H1 (cell line): ENCODE measurements around the gene VRK3. TPM values are rescaled to one million over a fixed set of nuclear protein-coding genes. Genes with fewer than 3 reads are reported as not detected.

Experiments
- CTCF ChIA-PET: fragments of 300-600 bp; sonication (Branson Sonifier 250); formaldehyde crosslinking; loops from one replicate; lab custom pipeline; 2021; ENCODE audit not compliant: partially characterized antibody; lab: Charles Lee
- POLR2A ChIA-PET: fragments of 300-600 bp; sonication (Branson Sonifier 250); formaldehyde crosslinking; loops from one replicate; lab custom pipeline; 2021; ENCODE audit warnings: inconsistent platforms; ENCODE audit not compliant: partially characterized antibody; lab: Charles Lee
- DNase-seq, 2 experiments: peaks; one replicate each; pipeline versions ENCODE4 v3.0.0 to v3.0.0-alpha.2; 2010 to 2022; ENCODE audit warnings: low spot score in 2 of 2, low read depth in 1 of 2, mixed read lengths in 1 of 2
- FAIRE-seq: peaks from 2 replicates; lab custom pipeline; 2011; peaks lifted over from hg19 to GRCh38; lab: Jason Lieb, UNC
- H2AFZ ChIP-seq: 2 replicates; pipeline ENCODE4 v1.8.1; 2012; ENCODE audit warnings: low read length, inconsistent platforms
- H2AK5ac ChIP-seq: 2 replicates; pipeline ENCODE4 v1.6.1; 2013; ENCODE audit warnings: low read depth, low read length
- H2BK120ac ChIP-seq: replicated peaks from 2 replicates; pipeline ENCODE3; 2013; ENCODE audit warnings: low read depth, low read length, inconsistent platforms
- H2BK12ac ChIP-seq: 2 replicates; pipeline ENCODE4 v1.6.1; 2013; ENCODE audit warnings: low read depth, low read length
- H2BK15ac ChIP-seq: 2 replicates; pipeline ENCODE4 v1.6.1; 2013; ENCODE audit warnings: low read length
- H2BK20ac ChIP-seq: 2 replicates; pipeline ENCODE4 v1.6.1; 2013; ENCODE audit warnings: low read length
- H2BK5ac ChIP-seq: 2 replicates; pipeline ENCODE4 v1.6.1; 2013; ENCODE audit warnings: low read depth, low read length
- H3K14ac ChIP-seq: 2 replicates; pipeline ENCODE4 v1.6.1; 2013; ENCODE audit warnings: inconsistent platforms; ENCODE audit not compliant: insufficient read length
- H3K18ac ChIP-seq: 2 replicates; pipeline ENCODE4 v1.6.1; 2013; ENCODE audit warnings: low read length; ENCODE audit errors: extremely low read depth
- H3K23ac ChIP-seq: 2 replicates; pipeline ENCODE4 v1.6.1; 2013; ENCODE audit warnings: inconsistent platforms; ENCODE audit not compliant: insufficient read length
- H3K23me2 ChIP-seq: 2 replicates; pipeline ENCODE4 v1.6.1; 2013; ENCODE audit warnings: low read depth, low read length
- H3K27ac ChIP-seq: 2 replicates; pipeline ENCODE4 v1.6.1; 2011; ENCODE audit warnings: low read depth, low read length, inconsistent platforms
- H3K27me3 ChIP-seq, 4 experiments: replicated peaks in 1 of 4; 1 replicate in 1 of 4; 2 replicates in 3 of 4; pipeline versions ENCODE4 v1.6.1 to v1.8.1; 2011 to 2013; ENCODE audit warnings: low read length in 3 of 4, mild to moderate bottlenecking in 3 of 4, inconsistent platforms in 2 of 4, mixed read lengths in 2 of 4, moderate library complexity in 1 of 4; ENCODE audit not compliant: control insufficient read depth in 3 of 4, insufficient read depth in 3 of 4; ENCODE audit errors: extremely low read depth in 1 of 4
- H3K36me3 ChIP-seq, 4 experiments: 2 replicates each; pipeline versions ENCODE4 v1.6.1 to v1.8.1; 2011 to 2013; ENCODE audit warnings: mild to moderate bottlenecking in 4 of 4, low read length in 3 of 4, moderate library complexity in 2 of 4, control low read depth in 1 of 4, inconsistent platforms in 1 of 4; ENCODE audit not compliant: insufficient read depth in 4 of 4, control insufficient read depth in 2 of 4
- H3K4ac ChIP-seq: replicated peaks from 2 replicates; pipeline ENCODE3; 2013; ENCODE audit warnings: low read length, low read depth, mixed read lengths, inconsistent platforms; ENCODE audit not compliant: insufficient read length
- H3K4me1 ChIP-seq, 4 experiments: replicated peaks in 1 of 4; 1 replicate in 1 of 4; 2 replicates in 3 of 4; pipeline versions ENCODE4 v1.6.1 to v1.8.1; 2011 to 2013; ENCODE audit warnings: low read length in 3 of 4, inconsistent platforms in 2 of 4, mixed read lengths in 1 of 4; ENCODE audit not compliant: insufficient read depth in 4 of 4, control insufficient read depth in 3 of 4
- H3K4me2 ChIP-seq, 2 experiments: 2 replicates each; pipeline versions ENCODE4 v1.6.1 to v1.8.1; 2011 to 2013; ENCODE audit warnings: low read depth in 2 of 2, low read length in 2 of 2, control low read depth in 1 of 2, inconsistent platforms in 1 of 2, mild to moderate bottlenecking in 1 of 2; ENCODE audit not compliant: insufficient read depth in 1 of 2
- H3K4me3 ChIP-seq, 4 experiments: fragments of 200-600, 300-600 bp in 1 of 4; sonication (generic), shearing (Covaris generic), sonication (Bioruptor Twin) in 1 of 4; 2 replicates each; pipeline versions ENCODE4 v1.5.1 to v1.8.1; 2011 to 2016; ENCODE audit warnings: low read length in 4 of 4, low read depth in 3 of 4, control low read depth in 2 of 4, inconsistent platforms in 2 of 4, mild to moderate bottlenecking in 2 of 4, mixed read lengths in 1 of 4, moderate library complexity in 1 of 4; ENCODE audit not compliant: insufficient read depth in 2 of 4; ENCODE audit errors: extremely low read depth in 1 of 4
- H3K56ac ChIP-seq: replicated peaks from 2 replicates; pipeline ENCODE3; 2013; ENCODE audit warnings: low read depth, mild to moderate bottlenecking, mixed read lengths, low read length, inconsistent platforms; ENCODE audit not compliant: insufficient read length
- H3K79me1 ChIP-seq: 2 replicates; pipeline ENCODE4 v1.6.1; 2013; ENCODE audit warnings: low read depth, low read length, control low read depth
- H3K79me2 ChIP-seq, 2 experiments: 2 replicates each; pipeline versions ENCODE4 v1.6.1 to v1.8.1; 2012 to 2013; ENCODE audit warnings: low read length in 2 of 2, mild to moderate bottlenecking in 2 of 2, inconsistent platforms in 1 of 2; ENCODE audit not compliant: insufficient read depth in 2 of 2, control insufficient read depth in 1 of 2
- H3K9ac ChIP-seq, 4 experiments: replicated peaks in 1 of 4; 1 replicate in 1 of 4; 2 replicates in 3 of 4; pipeline versions ENCODE4 v1.6.1 to v1.8.1; 2011 to 2013; ENCODE audit warnings: low read depth in 3 of 4, low read length in 3 of 4, control low read depth in 2 of 4, mild to moderate bottlenecking in 2 of 4, moderate library complexity in 2 of 4, inconsistent platforms in 1 of 4; ENCODE audit errors: extremely low read depth in 1 of 4
- H3K9me3 ChIP-seq, 2 experiments: 2 replicates each; pipeline versions ENCODE4 v1.6.1 to v1.8.1; 2012 to 2013; ENCODE audit warnings: mild to moderate bottlenecking in 2 of 2, moderate library complexity in 2 of 2, control low read depth in 1 of 2, inconsistent platforms in 1 of 2, low read depth in 1 of 2, low read length in 1 of 2, mixed read lengths in 1 of 2; ENCODE audit not compliant: insufficient read depth in 2 of 2
- H4K20me1 ChIP-seq, 2 experiments: replicated peaks in 1 of 2; 2 replicates each; pipeline versions ENCODE3 to v1.8.1; 2011 to 2013; ENCODE audit warnings: inconsistent platforms in 2 of 2, low read length in 2 of 2, mild to moderate bottlenecking in 1 of 2; ENCODE audit not compliant: insufficient read depth in 2 of 2, control insufficient read depth in 1 of 2
- H4K5ac ChIP-seq: 2 replicates; pipeline ENCODE4 v1.6.1; 2013; ENCODE audit warnings: low read length, low read depth, mixed read lengths, inconsistent platforms; ENCODE audit not compliant: insufficient read length
- H4K8ac ChIP-seq: 2 replicates; pipeline ENCODE4 v1.8.0; 2013; ENCODE audit warnings: mild to moderate bottlenecking, moderate library complexity, low read length, inconsistent platforms; ENCODE audit not compliant: insufficient read depth; ENCODE audit errors: extremely low read depth
- H4K91ac ChIP-seq: replicated peaks from 2 replicates; pipeline ENCODE3; 2013; ENCODE audit warnings: low read length, mixed read lengths, inconsistent platforms; ENCODE audit not compliant: insufficient read length
- SUZ12 ChIP-seq: fragments of 200-600 bp; sonication (generic); IDR thresholded peaks from 2 replicates; pipeline ENCODE4 v1.6.1; 2012; ENCODE audit warnings: mild to moderate bottlenecking, inconsistent platforms, low read length, moderate library complexity, mixed read lengths
- YY1 ChIP-seq: IDR thresholded peaks from 2 replicates; pipeline ENCODE4 v1.6.1; 2011; ENCODE audit warnings: low read depth, mild to moderate bottlenecking, low read length
- WGBS, 2 experiments: shearing (Covaris generic) in 1 of 2; methylation state at CpG; one replicate each; pipeline versions ENCODE4 v1.1.6 to v1.1.7; 2013 to 2015; ENCODE audit warnings: low lambda C conversion rate in 2 of 2, mixed read lengths in 2 of 2, inconsistent platforms in 1 of 2, low coverage in 1 of 2, missing lambda C conversion rate in 1 of 2; ENCODE audit not compliant: insufficient replicate concordance in 2 of 2, insufficient coverage in 1 of 2, insufficient read length in 1 of 2; ENCODE audit errors: extremely low coverage in 1 of 2, missing lambda C conversion rate in 1 of 2; 5-methylcytosine and 5-hydroxymethylcytosine counted together
- polyA plus RNA-seq, 7 experiments: library from polyadenylated mRNA; depleted of rRNA in 3 of 7; stranded (reverse) in 5 of 7; unstranded in 2 of 7; fragments of >200 nt in 5 of 7; fragments of 200-250 nt in 2 of 7; gene quantifications; 1 replicate in 5 of 7; 2 replicates in 1 of 7; 4 replicates in 1 of 7; pipeline versions ENCODE4 v1.2.1 to v1.2.3, GENCODE V29; 2011 to 2013; ENCODE audit warnings: missing spikeins in 2 of 7, mixed read lengths in 2 of 7
- total RNA-seq: library from RNA; stranded (reverse); fragmentation: NEBNext Ultra II Directional; extraction: Animal tissue kit (Norgen Biotek cat#: 25700); gene quantifications from 2 replicates; pipeline ENCODE4 v1.2.1, GENCODE V29; 2021

The VRK3 gene
- total and polyA plus RNA-seq, 2 of the 8 experiments (the other 6 are each of a cell fraction or from before 2014, with no cell fraction given) = 21.3 to 36.1 TPM

DNA sequence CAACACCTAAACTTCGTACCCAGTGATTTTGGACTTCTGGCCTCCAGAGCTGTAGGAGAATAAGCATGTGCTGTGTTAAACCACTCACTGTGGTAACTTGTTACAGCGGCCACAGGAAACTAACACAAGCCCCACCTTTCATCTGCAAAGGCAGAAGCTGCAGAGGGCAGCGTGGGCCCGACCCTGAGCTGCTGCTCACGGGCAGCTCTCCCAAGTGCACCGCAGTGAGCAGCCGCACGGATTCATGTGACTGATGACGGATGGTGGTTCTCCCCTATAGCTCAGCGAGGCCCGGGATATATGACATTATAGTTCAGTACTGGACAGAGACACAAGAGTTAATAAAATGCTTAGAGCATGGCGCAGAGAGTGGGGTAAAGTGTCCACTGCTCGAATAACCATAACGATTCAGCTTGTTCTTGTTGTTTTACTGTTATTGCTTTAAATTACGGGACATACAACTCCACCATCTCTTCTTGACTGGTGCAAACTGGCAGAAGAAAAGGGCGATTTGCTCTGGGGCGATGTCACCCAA, 21.9 kb downstream of the VRK3 start:
- Histone ChIP-seq H2AK5ac (no peak overlapping the region), H4K5ac (no peak overlapping the region), H3K4me3 (no peak overlapping the region), H2BK120ac (no peak overlapping the region), H3K9me3 (no peaks in the 10 kb centered on the region), H3K56ac (no peak overlapping the region), H2BK20ac (no peak overlapping the region), H3K27me3 (no peaks in the 10 kb centered on the region), H3K79me1 (no peaks in the 10 kb centered on the region), H2BK15ac (no peak overlapping the region), H3K18ac (no peak overlapping the region), H3K79me2 (no peaks in the 10 kb centered on the region), H3K36me3 (peaks cover 3 to 13% (median 5%) of the 10 kb centered on the region in 4 experiments; a peak in 5 of 8 replicates), H3K23me2 (no peaks in the 10 kb centered on the region), H3K23ac (no peak overlapping the region), H3K9ac (no peak overlapping the region), H4K91ac (no peak overlapping the region), H2AFZ (no peak overlapping the region), H3K4ac (no peak overlapping the region), H2BK5ac (no peak overlapping the region; the same call in 1 of the 2 replicates), H2BK12ac (no peak overlapping the region), H3K4me2 (no peak overlapping the region), H4K8ac (no peak overlapping the region), H3K27ac (no peak overlapping the region), H3K4me1 (no peaks in the 10 kb centered on the region), H3K14ac (no peak overlapping the region), H4K20me1 (peaks cover 0 to 4% of the 10 kb centered on the region in 2 experiments)
- 87% methylated on average over 17 of the region's 17 CpGs; no CpG with 5 or more reads in 1 of the 2 experiments for WGBS, 2 experiments
- POLR2A ChIA-PET = no interaction called here
- FAIRE-seq = no peak
- no peak for DNase-seq
- CTCF ChIA-PET = interaction anchor here (0.6 to 3.1 kb wide), 8 partner anchors 10 to 234 kb away, joined by 3 to 16 read pairs (median 6); no protein-coding TSS in a partner anchor
- TF ChIP-seq SUZ12 (no peak), YY1 (no peak)
